Heart right ventricle (tissue), 16 donors: ENCODE measurements around the gene CST4. TPM values are rescaled to one million over a fixed set of nuclear protein-coding genes. Genes with fewer than 3 reads are reported as not detected.
A peak's percentile ranks its signal among the peaks of the same experiment; 100 is the strongest.

ENCODE experiments used
- ATAC-seq, 8 donors: fragments of 200-7000 bp; cut with Tn5 transposase; one replicate each; pipeline ENCODE4 v1.9.1; 2020; ENCODE audit warnings: mild to moderate bottlenecking in 8 of 8, moderate library complexity in 8 of 8, moderate number of reproducible peaks in 1 of 8
- DNase-seq, 2 donors: peaks; one replicate each; pipeline ENCODE4 v3.0.0-alpha.2; 2020
- H3K27ac ChIP-seq, 10 donors: fragments of 200-600 bp; sonication (generic) in 2 of 10; one replicate each; pipeline versions ENCODE4 v1.5.0 to v1.8.0; 2020 to 2022; ENCODE audit warnings: mild to moderate bottlenecking in 3 of 10
- H3K27me3 ChIP-seq, 7 donors: fragments of 200-600 bp; one replicate each; pipeline ENCODE4 v1.8.0; 2021 to 2022; ENCODE audit warnings: mild to moderate bottlenecking in 2 of 7
- H3K36me3 ChIP-seq, 9 donors: fragments of 200-600 bp; sonication (generic) in 1 of 9; one replicate each; pipeline versions ENCODE4 v1.5.0 to v1.8.0; 2020 to 2022; ENCODE audit warnings: mild to moderate bottlenecking in 2 of 9
- H3K4me1 ChIP-seq, 9 donors: fragments of 200-600 bp; sonication (generic) in 1 of 9; one replicate each; pipeline versions ENCODE4 v1.5.0 to v1.8.0; 2020 to 2022; ENCODE audit warnings: mild to moderate bottlenecking in 4 of 9
- H3K4me3 ChIP-seq, 10 donors: fragments of 200-600 bp; sonication (generic) in 2 of 10; one replicate each; pipeline versions ENCODE4 v1.5.0 to v1.8.0; 2020 to 2022; ENCODE audit warnings: mild to moderate bottlenecking in 7 of 10, moderate library complexity in 2 of 10
- H3K9me3 ChIP-seq, 11 donors: fragments of 200-600 bp in 10 of 11; sonication (generic) in 2 of 11; one replicate each; pipeline versions ENCODE4 v1.5.0 to v1.8.0; 2013 to 2022; ENCODE audit warnings: mild to moderate bottlenecking in 2 of 11, control low read depth in 1 of 11, moderate library complexity in 1 of 11
- CTCF ChIP-seq, 9 donors: fragments of 200-600 bp; sonication (generic) in 2 of 9; IDR thresholded peaks; one replicate each; pipeline versions ENCODE4 v1.5.0 to v1.8.0; 2021 to 2022; ENCODE audit warnings: antibody characterized with exemption in 9 of 9, mild to moderate bottlenecking in 5 of 9, moderate library complexity in 1 of 9
- WGBS, 2 donors: extraction: QIAGEN DNeasy Blood & Tissue Kit; methylation state at CpG; one replicate each; pipeline ENCODE4 v1.1.7; 2013; ENCODE audit warnings: inconsistent platforms in 1 of 2; 5-methylcytosine and 5-hydroxymethylcytosine counted together
- intact Hi-C, 10 donors: fragments of 100-400 bp; cut with DNase I; formaldehyde crosslinking; loops; one replicate each; pipeline versions ENCODE4 v1.11.1 to v1.14.2; 2022
- polyA plus RNA-seq, 2 donors: library from polyadenylated mRNA; stranded (reverse); fragments of 200-250 nt; gene quantifications; one replicate each; pipeline ENCODE4 v1.2.3, GENCODE V29; 2013
- total RNA-seq, 10 donors: library from RNA; stranded (reverse); fragmentation: NEBNext Ultra II Directional in 3 of 10; extraction: Animal tissue kit (Norgen Biotek cat#: 25700) in 3 of 10; gene quantifications; one replicate each; pipeline versions ENCODE4 v1.2.1 to v1.2.4, GENCODE V29; 2021 to 2023
- donor health status: Arrhythmogenic right ventricular cardiomyopathy.
- donor health status: ischemic (EF 13 %, LVEDD 7.1; RV severe dilation, severe dysfunction).
- donor health status: healthy with polysubstance abuse.
- donor health status: DM: no; HTN: yes; CAD: no.
- donor health status: DM: no; HTN: no; CAD: no.
- donor health status: ischemic (EF 25% LVEDD 6.9; RV normal size, moderate dysfunction).
- donor health status: ischemic (EF 25% LVEDD 5.7; RV mildly dilated, moderate dysfunction).
- donor health status: healthy.
- donor health status: DM: yes; HTN: yes; CAD: no.
- donor health status: Ischemic cardiomyopathy.
- donor health status: ischemic (EF 35%, LVEDD 5.7; RV mildly dilated, moderate dysfunction).
- donor health status: nonischemic (EF 11% LVEDD 7.7; RV severe dilation, severe dysfunction).
- donor health status: DM: yes; HTN: yes; CAD: no.
- donor health status: PGD.
- donor health status: ischemic (EF 29% LVEDD 5.4; RV normal size, mild dysfunction).
- donor health status: nonischemic (EF 23%, LVEDD 6.1; RV moderate dilation, normal function).

The CST4 gene
- total and polyA plus RNA-seq, 12 donors: not detected

GRCh38 chr20:23640018-23640601 lies 48.7 kb downstream of the CST4 start:
- peaks cover 0 to 5% (median 0%) of the 10 kb centered on the region in 9 donors for H3K36me3 ChIP-seq
- intact Hi-C loops: no loop called here
- DNase-seq (no peak), ATAC-seq (no peak)
- H3K4me1 ChIP-seq: peaks cover 0 to 52% (median 25%) of the 10 kb centered on the region in 9 donors
- no peaks in the 10 kb centered on the region for H3K9me3 ChIP-seq
- H3K27ac ChIP-seq: no peak overlapping the region
- no peak overlapping the region for H3K4me3 ChIP-seq
- 84 to 89% methylated on average over 8 of the region's 8 CpGs for WGBS, 2 donors
- no peaks in the 10 kb centered on the region for H3K27me3 ChIP-seq
- TF ChIP-seq CTCF (IDR thresholded peaks at IDR 0.05): no peak

DNA sequence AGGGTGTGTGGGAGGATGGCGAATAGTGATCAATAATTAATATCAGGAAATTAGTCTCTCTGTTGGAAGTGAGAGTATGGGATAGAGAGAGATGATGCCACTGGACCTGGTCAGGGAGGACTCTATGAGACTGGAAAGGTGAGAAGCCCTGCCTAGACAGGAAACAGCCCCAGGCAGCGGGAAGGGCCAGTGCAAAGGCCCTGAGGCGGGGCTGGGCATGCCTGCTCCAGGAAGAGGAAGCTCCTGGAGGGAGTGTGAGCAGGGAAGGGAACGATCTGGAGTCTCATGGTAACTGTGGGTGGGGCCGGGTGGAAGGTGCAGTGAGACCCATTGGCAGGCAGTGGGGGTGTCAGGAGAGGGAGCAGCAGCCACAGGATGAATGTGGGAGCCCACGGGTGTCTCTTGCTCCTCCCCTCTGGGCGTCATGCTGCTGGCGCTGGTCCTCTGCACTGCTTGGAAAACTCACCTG lies 49.3 kb downstream of the CST4 start:
- no peak for TF ChIP-seq CTCF (IDR thresholded peaks at IDR 0.05)
- Histone ChIP-seq H3K27ac (no peak overlapping the region), H3K27me3 (no peaks in the 10 kb centered on the region), H3K9me3 (no peaks in the 10 kb centered on the region), H3K4me3 (no peak overlapping the region), H3K36me3 (peaks cover 0 to 10% (median 0%) of the 10 kb centered on the region in 9 donors), H3K4me1 (peaks cover 4 to 58% (median 30%) of the 10 kb centered on the region in 9 donors)
- WGBS, 2 donors: 80 to 89% methylated on average over 8 of the region's 8 CpGs
- intact Hi-C loops: loop anchor here in 5 of 10 donors (10.0 kb wide), 3 partner anchors 65 to 285 kb away; partner anchors contain the start of genes GZF1 (in 2 of the 5) and NXT1 (in 2 of the 5)
- ATAC-seq (no peak), DNase-seq (no peak)

GRCh38 chr20:23638309-23638708 lies 50.5 kb downstream of the CST4 start:
- H3K36me3 ChIP-seq: peaks cover 0 to 22% (median 5%) of the 10 kb centered on the region in 9 donors
- H3K27me3 ChIP-seq: no peaks in the 10 kb centered on the region
- intact Hi-C loops: loop anchor here in 5 of 10 donors (10.0 kb wide), 3 partner anchors 64 to 284 kb away; partner anchors contain the start of genes GZF1 (in 2 of the 5) and NXT1 (in 2 of the 5)
- 72 to 74% methylated on average over 9 of the region's 9 CpGs for WGBS, 2 donors
- no peak for DNase-seq
- H3K9me3 ChIP-seq: no peaks in the 10 kb centered on the region
- peak overlapping the region in 2 of 10 donors; percentile 94 to 97 for H3K27ac ChIP-seq
- peaks cover 5 to 62% (median 40%) of the 10 kb centered on the region in 9 donors for H3K4me1 ChIP-seq
- no peak overlapping the region for H3K4me3 ChIP-seq
- TF ChIP-seq CTCF (IDR thresholded peaks at IDR 0.05): no peak
- no peak for ATAC-seq

GRCh38 chr20:23637282-23638221 lies 51.3 kb downstream of the CST4 start, which contains the start of gene CST3:
CST3 (minus strand) TSS chr20:23637955; CDS start chr20:23637862, 93 bp downstream.
- 0 to 1% methylated on average over 77 to 91 of the region's 92 CpGs for WGBS, 2 donors
- peak in 2 of 9 donors; percentile 6 to 8 for TF ChIP-seq CTCF (IDR thresholded peaks at IDR 0.05)
- intact Hi-C loops: loop anchor here in 5 of 10 donors (2.0 to 10.0 kb wide), 4 partner anchors 33 to 283 kb away; partner anchors contain the start of genes GZF1 (in 2 of the 5), NXT1 (in 2 of the 5) and CST9 (in 1 of the 5)
- DNase-seq (peak; percentile 94), ATAC-seq (peak; percentile 77 to 94 (median 90))
- Histone ChIP-seq H3K4me3 (peak within 1 kb of the TSS; percentile 73 to 100 (median 93)), H3K27ac (peak within 1 kb of the TSS; percentile 92 to 100 (median 98)), H3K36me3 (peaks cover 0 to 30% (median 7%) of the 10 kb centered on the region in 9 donors), H3K9me3 (no peaks in the 10 kb centered on the region), H3K27me3 (no peaks in the 10 kb centered on the region), H3K4me1 (peaks cover 5 to 61% (median 40%) of the 10 kb centered on the region in 9 donors)
